Panc1 (cell line): ENCODE measurements around the gene SOX11. TPM values are rescaled to one million over a fixed set of nuclear protein-coding genes. Genes with fewer than 3 reads are reported as not detected.

ENCODE experiments used
- ATAC-seq: fragments of 200-7000 bp; cut with Tn5 transposase; 2 replicates; pipeline ENCODE4 v1.9.1; 2020; ENCODE audit warnings: mild to moderate bottlenecking, moderate library complexity
- BruUV-seq: library from RNA; stranded (reverse); fragments of 400-500 nt; replicated peaks from 2 replicates; lab custom pipeline; 2021; lab: Mats Ljungman, UMichigan
- CTCF ChIA-PET: fragments of 300-600 bp; sonication (Branson Sonifier 250); formaldehyde crosslinking; loops from one replicate; lab custom pipeline; 2022; ENCODE audit warnings: antibody characterized with exemption; lab: Charles Lee
- POLR2A ChIA-PET: fragments of 300-600 bp; sonication (Branson Sonifier 250); formaldehyde crosslinking; loops from one replicate; lab custom pipeline; 2022; ENCODE audit warnings: antibody characterized with exemption; lab: Charles Lee
- DNase-seq: peaks from one replicate; pipeline ENCODE4 v3.0.0-alpha.2; 2010; ENCODE audit warnings: low read depth, low spot score
- H3K27ac ChIP-seq: 2 replicates; pipeline ENCODE4 v1.5.1; 2011; ENCODE audit warnings: mild to moderate bottlenecking, low read length, inconsistent platforms
- H3K27me3 ChIP-seq: fragments of 200-500 bp; sonication (Bioruptor generic); 2 replicates; pipeline ENCODE4 v1.6.0; 2014; ENCODE audit warnings: low read length, inconsistent platforms; ENCODE audit not compliant: control insufficient read depth, insufficient read depth
- H3K36me3 ChIP-seq: fragments of 200-500 bp; sonication (Bioruptor generic); 2 replicates; pipeline ENCODE4 v1.5.1; 2014; ENCODE audit warnings: inconsistent platforms, mild to moderate bottlenecking, low read length, moderate library complexity; ENCODE audit not compliant: control insufficient read depth, insufficient read depth
- H3K4me1 ChIP-seq: 2 replicates; pipeline ENCODE4 v1.5.1; 2011; ENCODE audit warnings: inconsistent platforms, mild to moderate bottlenecking, low read length, moderate library complexity; ENCODE audit not compliant: control insufficient read depth, insufficient read depth
- H3K4me3 ChIP-seq, 2 experiments: 2 replicates each; pipeline ENCODE4 v1.5.1; 2011 to 2012; ENCODE audit warnings: low read depth in 2 of 2, low read length in 2 of 2, mild to moderate bottlenecking in 2 of 2, inconsistent platforms in 1 of 2, moderate library complexity in 1 of 2
- H3K9me3 ChIP-seq: fragments of 200-500 bp; sonication (Bioruptor generic); 2 replicates; pipeline ENCODE4 v1.5.1; 2014; ENCODE audit warnings: low read depth, mild to moderate bottlenecking, inconsistent platforms, low read length, moderate library complexity; ENCODE audit not compliant: control insufficient read depth, insufficient read depth
- CTCF ChIP-seq: fragments of 450-650 bp; IDR thresholded peaks from 2 replicates; pipeline ENCODE4 v1.5.1; 2017; ENCODE audit warnings: mild to moderate bottlenecking
- POLR2AphosphoS5 ChIP-seq: IDR thresholded peaks from 2 replicates; pipeline ENCODE4 v1.6.1; 2012; ENCODE audit warnings: mild to moderate bottlenecking, low read depth, low read length, moderate library complexity
- REST ChIP-seq, 2 experiments: IDR thresholded peaks; 2 replicates each; pipeline ENCODE4 v1.6.1; 2011 to 2012; ENCODE audit warnings: low read depth in 2 of 2, control low read depth in 1 of 2, low read length in 1 of 2, mild to moderate bottlenecking in 1 of 2, moderate library complexity in 1 of 2; ENCODE audit not compliant: insufficient read depth in 1 of 2
- SIN3A ChIP-seq: IDR thresholded peaks from 2 replicates; pipeline ENCODE4 v1.6.1; 2012; ENCODE audit warnings: low read depth, mild to moderate bottlenecking, low read length, moderate library complexity, borderline replicate concordance; ENCODE audit not compliant: insufficient read depth
- TCF7L2 ChIP-seq: IDR thresholded peaks from 2 replicates; pipeline ENCODE4 v1.6.1; 2011; ENCODE audit warnings: mild to moderate bottlenecking, low read depth, low read length, inconsistent platforms
- in situ Hi-C: cut with HindIII; loops from 2 replicates; pipeline ENCODE4 v1.10.0; 2016; ENCODE audit warnings: low sequenced_read_pairs, low pct_unique_long_range_greater_than_20kb
- intact Hi-C: fragments of 100-400 bp; cut with micrococcal nuclease; formaldehyde crosslinking; loops from one replicate; pipeline ENCODE4 v1.10.0; 2022; ENCODE audit not compliant: unreplicated experiment
- total RNA-seq: library from RNA; stranded (reverse); gene quantifications from one replicate; pipeline ENCODE4 v1.2.1, GENCODE V29; 2021; ENCODE audit not compliant: unreplicated experiment

Gene SOX11
- total RNA-seq, 1 experiment from 2014 or later, result not detected

GRCh38 chr2:5660591-5660990 is 31.6 kb upstream of the SOX11 start:
- in situ Hi-C loops, result no loop called here
- POLR2A ChIA-PET, result no interaction called here

GRCh38 chr2:5661362-5661761 is 30.8 kb upstream of the SOX11 start:
- ChIA-PET POLR2A (no interaction called here), CTCF (no interaction called here)
- ATAC-seq, result no peak
- Histone ChIP-seq H3K36me3 (no peaks in the 10 kb centered on the region), H3K9me3 (no peaks in the 10 kb centered on the region), H3K27ac (no peak overlapping the region), H3K27me3 (no peaks in the 10 kb centered on the region), H3K4me3 (no peak overlapping the region), H3K4me1 (no peaks in the 10 kb centered on the region)
- no TSS peak for BruUV-seq
- intact Hi-C loops (no loop called here), in situ Hi-C loops (no loop called here)
- TF ChIP-seq TCF7L2 (no peak), CTCF (no peak), REST (IDR thresholded peaks at IDR 0.05; ENCODE audit: insufficient read depth in 1 of 2, low read depth in 2 of 2, low read length in 1 of 2) (no peak), POLR2AphosphoS5 (no peak), SIN3A (no peak)
- no peak for DNase-seq

More at GRCh38 chr2:5660591-5660990, 31.6 kb upstream of the SOX11 start:
- no peak for ATAC-seq
- no peak for DNase-seq
- CTCF ChIA-PET, result no interaction called here
- Histone ChIP-seq H3K9me3 (no peaks in the 10 kb centered on the region), H3K36me3 (no peaks in the 10 kb centered on the region), H3K27me3 (no peaks in the 10 kb centered on the region), H3K4me3 (no peak overlapping the region), H3K4me1 (no peaks in the 10 kb centered on the region), H3K27ac (no peak overlapping the region)
- BruUV-seq, result no TSS peak
- no peak for TF ChIP-seq POLR2AphosphoS5
- TF ChIP-seq REST (IDR thresholded peaks at IDR 0.05; ENCODE audit: insufficient read depth in 1 of 2, low read depth in 2 of 2, low read length in 1 of 2), result no peak
- no peak for TF ChIP-seq CTCF
- TF ChIP-seq SIN3A, result no peak
- TF ChIP-seq TCF7L2, result no peak
- intact Hi-C loops, result no loop called here
